HG02870 (cell line): Measurements from ENCODE around the gene MYPN.
"Not testable (repeated sequence)": the region's sequence is repeated elsewhere in the genome, so short reads cannot be mapped to it uniquely, and the experiment has no call there.

Source experiments
- ATAC-seq: cut with Tn5 transposase; IDR thresholded peaks from one replicate; pipeline ENCODE4 v1.9.1; 2021; ENCODE audit warnings: mild to moderate bottlenecking, moderate library complexity; ENCODE audit not compliant: unreplicated experiment

The MYPN gene

GRCh38 chr10:68109331-68109730 lies at the start of gene MYPN:
TSS of gene MYPN (plus strand) at chr10:68109488. CDS start at chr10:68121439, 11,951 bp downstream.
- no peak for ATAC-seq

- ATAC-seq: no peak
Observed at GRCh38 chr10:68067029-68067428, 42.3 kb upstream of the MYPN start.

GRCh38 chr10:68067508-68067907 lies 41.8 kb upstream of the MYPN start:
- ATAC-seq: no peak

- no peak for ATAC-seq
Observed at GRCh38 chr10:68073631-68074030, 35.7 kb upstream of the MYPN start.

GRCh38 chr10:68074031-68074774 lies 35.1 kb upstream of the MYPN start:
- no peak for ATAC-seq

- peak; percentile 88 for ATAC-seq
Observed at GRCh38 chr10:68074775-68075549, 34.3 kb upstream of the MYPN start, which contains the start of gene HERC4. TSS of gene HERC4 (minus strand) at chr10:68075283. CDS start at chr10:68073108, 2,175 bp downstream.

- no peak for ATAC-seq
Observed at GRCh38 chr10:68075550-68076004, 33.7 kb upstream of the MYPN start.

GRCh38 chr10:68076081-68076480 lies 33.2 kb upstream of the MYPN start:
- ATAC-seq: not testable (repeated sequence)

GRCh38 chr10:68077026-68077425 lies 32.3 kb upstream of the MYPN start:
- ATAC-seq: no peak

- no peak for ATAC-seq
Observed at GRCh38 chr10:68079434-68079833, 29.9 kb upstream of the MYPN start.

- ATAC-seq: no peak
Observed at GRCh38 chr10:68080853-68081431, 28.3 kb upstream of the MYPN start.

- no peak for ATAC-seq
Observed at GRCh38 chr10:68081916-68082315, 27.4 kb upstream of the MYPN start.

GRCh38 chr10:68082872-68083271 lies 26.4 kb upstream of the MYPN start:
- ATAC-seq: no peak

GRCh38 chr10:68083953-68084352 lies 25.3 kb upstream of the MYPN start:
- no peak for ATAC-seq

GRCh38 chr10:68084469-68084868 lies 24.8 kb upstream of the MYPN start:
- no peak for ATAC-seq

GRCh38 chr10:68086011-68086410 lies 23.3 kb upstream of the MYPN start:
- ATAC-seq: no peak

- ATAC-seq: no peak
Observed at GRCh38 chr10:68086910-68087684, 22.2 kb upstream of the MYPN start.

GRCh38 chr10:68087685-68088401 lies 21.4 kb upstream of the MYPN start:
- ATAC-seq: no peak

GRCh38 chr10:68088740-68089139 lies 20.5 kb upstream of the MYPN start:
- ATAC-seq: no peak

- ATAC-seq: no peak
Observed at GRCh38 chr10:68090586-68090985, 18.7 kb upstream of the MYPN start.
